GM19395 (cell line): ENCODE measurements around the gene ATP10B.

Experiments
- ATAC-seq: cut with Tn5 transposase; IDR thresholded peaks from one replicate; pipeline ENCODE4 v1.9.1; 2021; ENCODE audit warnings: mild to moderate bottlenecking, moderate library complexity; ENCODE audit not compliant: unreplicated experiment

The ATP10B gene

DNA sequence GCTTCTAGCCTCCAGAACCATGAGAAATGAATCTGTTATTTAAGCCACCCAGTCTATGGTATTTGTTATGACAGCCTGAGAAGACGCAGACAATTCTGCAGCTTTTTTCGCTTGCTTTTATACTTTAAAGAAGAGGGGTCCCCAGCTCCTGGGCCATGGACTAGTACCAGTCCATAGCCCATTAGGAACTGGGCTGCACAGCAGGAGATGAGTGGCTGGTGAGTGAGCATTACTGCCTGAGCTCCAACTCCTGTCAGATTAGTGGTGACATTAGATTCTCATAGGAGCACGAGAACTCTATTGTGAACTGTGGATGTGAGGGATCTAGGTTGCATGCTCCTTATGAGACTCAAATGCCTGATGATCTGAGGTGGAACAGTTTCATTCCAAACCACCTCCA, 278.7 kb downstream of the ATP10B start:
- ATAC-seq: no peak

DNA sequence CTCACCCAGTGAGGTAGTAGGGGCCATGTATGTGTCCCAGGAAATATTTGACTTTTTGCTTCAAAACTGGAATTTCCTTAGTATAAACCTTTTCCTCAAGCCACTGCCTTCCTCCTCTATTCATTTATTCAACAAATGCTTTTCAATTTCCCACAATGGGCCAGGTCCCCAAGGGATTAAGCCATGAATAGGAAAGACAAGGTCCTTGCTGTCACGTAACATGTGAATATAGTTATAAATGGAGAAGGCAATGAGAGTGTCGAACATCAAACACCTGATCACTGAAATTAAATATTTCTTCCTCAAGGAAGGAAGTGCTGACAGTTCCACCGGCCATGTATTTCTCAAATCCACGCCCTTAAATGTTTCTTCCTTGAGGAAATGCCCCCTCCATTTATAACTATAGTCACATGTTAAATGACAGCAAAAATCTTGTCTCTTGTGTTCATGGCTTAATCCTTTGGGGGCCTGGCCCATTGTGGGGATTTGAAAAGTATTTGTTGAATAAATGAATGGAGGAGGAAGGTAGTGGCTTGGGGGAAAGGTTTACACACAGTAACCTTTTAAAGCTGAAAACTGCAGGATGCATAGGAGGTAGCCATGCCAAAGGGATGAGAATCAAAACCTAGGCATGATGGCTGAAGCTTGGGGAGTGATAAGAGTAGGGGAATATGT, 284.8 kb downstream of the ATP10B start:
- no peak for ATAC-seq

DNA sequence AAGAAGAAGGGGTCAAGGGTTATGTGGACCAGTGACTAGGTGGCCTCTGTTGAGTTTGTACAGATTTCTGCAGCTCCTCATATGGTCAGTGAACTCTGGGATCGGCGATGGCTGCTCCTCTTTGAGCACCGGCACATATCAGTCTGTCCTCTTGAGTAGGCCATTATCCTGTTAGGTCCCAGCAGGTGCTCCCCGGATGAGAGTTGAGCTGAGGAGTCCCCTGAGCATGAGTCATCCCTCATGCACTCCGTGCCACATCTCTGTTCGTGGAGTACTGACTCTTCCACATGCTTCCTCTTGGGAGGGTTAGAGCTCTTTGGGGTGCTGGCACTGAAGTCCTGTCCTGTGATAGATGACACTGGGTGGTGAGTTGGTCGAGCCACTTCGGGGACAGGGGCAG, 286.6 kb downstream of the ATP10B start:
- ATAC-seq: no peak

DNA sequence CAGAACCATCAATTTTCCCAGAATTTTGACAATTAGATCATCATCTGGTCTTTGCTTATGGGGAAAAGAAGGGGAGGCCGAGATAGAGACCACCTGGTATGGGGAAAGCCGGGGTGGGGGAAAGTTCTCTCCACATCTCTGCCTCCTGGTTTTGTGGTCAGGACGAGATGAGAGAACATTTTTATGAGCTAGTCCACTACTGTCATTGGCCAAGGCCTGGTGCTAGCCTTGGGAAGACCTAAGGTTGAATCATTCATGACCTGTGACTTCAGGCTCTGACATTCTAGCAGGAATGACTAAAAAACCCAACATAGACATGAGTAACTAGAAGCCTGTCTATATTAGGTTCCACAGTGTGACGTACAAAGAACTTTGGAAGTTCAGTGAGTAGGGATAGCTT, 295.2 kb downstream of the ATP10B start:
- ATAC-seq: no peak

DNA sequence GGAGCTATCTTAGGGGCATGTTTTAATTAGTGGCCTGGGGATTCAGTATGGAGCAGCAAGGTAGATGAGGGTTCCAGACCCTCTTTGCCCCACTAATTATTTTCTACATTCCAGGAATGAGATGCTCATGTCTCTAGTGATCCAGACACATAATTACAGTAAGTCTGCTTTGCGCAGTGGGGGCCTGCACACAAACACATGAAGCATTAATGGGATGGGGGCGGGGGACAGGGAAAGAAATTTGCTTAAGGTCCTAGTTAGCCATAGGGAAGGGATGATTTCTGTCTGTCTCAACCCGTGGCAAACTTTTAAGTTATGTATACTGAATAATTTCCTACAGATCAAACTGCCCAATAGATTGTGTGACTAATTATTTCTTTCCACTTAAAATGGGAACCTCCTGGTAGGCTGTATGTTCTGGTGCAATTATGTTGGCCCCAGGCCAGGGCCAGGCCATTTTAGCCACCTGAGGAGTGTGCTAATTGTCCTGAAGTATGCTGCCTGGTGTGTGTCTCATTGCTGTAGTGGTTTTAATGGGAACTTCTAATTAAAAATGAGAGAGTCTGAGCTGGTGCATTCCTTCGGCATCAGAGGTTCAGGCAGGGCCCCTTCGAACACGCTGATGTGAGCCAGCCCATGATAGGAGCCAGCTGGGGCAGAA, 295.9 kb downstream of the ATP10B start:
- ATAC-seq: no peak

GRCh38 chr5:160555581-160555970, 296.4 kb downstream of the ATP10B start:
- ATAC-seq: no peak

GRCh38 chr5:160550075-160550474, 301.9 kb downstream of the ATP10B start:
- no peak for ATAC-seq

- no peak for ATAC-seq
Measured at GRCh38 chr5:160548949-160549645, 302.9 kb downstream of the ATP10B start.

GRCh38 chr5:160547872-160548271, 304.1 kb downstream of the ATP10B start:
- no peak for ATAC-seq

- no peak for ATAC-seq
Measured at GRCh38 chr5:160547061-160547460, 304.9 kb downstream of the ATP10B start.

DNA sequence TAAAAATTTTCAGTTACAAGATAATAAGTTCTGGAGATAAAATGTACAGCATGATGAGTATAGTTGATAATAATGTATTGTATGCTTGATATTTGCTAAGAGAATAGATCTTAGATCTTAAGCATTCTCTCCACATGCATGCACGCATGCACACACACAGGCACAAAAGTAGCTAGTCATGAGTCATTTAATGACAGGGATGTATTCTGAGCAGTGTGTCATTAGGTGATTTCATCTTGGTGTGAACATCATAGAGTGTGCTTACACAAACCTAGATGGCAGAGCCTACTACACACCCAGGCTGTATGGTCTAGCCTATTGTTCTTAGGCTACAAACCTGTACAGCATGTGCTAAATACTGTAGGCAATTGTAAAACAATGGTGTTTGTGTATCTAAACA, 306.2 kb downstream of the ATP10B start:
- ATAC-seq: no peak

DNA sequence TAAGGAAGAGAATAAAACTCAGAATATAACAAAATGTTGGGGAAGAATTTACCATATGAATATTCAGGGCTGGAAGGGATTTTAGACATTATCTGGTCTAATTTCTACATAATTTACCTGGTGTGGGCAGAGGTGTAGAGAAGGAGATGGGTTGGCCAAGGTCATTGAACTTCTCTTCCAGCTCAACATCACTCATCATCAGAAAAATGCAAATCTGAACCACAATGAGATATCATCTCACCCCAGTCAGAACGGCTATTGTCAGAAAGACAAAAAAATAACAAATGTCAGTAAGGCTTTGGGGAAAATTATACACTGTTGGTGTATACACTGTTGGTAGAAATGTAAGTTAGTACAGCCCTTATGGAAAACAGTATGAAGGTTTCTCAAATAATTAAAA, 308.6 kb downstream of the ATP10B start:
- ATAC-seq: no peak

DNA sequence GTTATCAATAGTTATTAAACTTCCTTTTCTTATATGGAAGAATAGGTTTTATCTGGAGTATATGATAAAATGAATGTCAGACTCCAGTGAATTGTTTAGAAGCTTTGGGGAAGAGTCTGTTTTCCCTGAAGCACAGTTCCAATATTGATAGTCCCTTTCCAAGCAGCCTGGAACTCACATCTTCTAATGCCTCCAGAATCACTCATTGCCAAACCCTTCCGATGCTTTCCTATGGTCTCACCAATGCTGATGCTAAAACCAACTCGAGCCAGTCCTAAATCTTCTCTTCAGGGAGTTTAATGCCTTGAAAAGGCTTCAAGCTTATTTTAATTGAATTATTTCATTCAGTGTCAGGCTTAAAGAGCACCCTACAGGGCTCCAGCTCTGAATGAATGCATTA, 309.2 kb downstream of the ATP10B start:
- ATAC-seq: no peak

- no peak for ATAC-seq
Measured at GRCh38 chr5:160542281-160542680, 309.7 kb downstream of the ATP10B start.

DNA sequence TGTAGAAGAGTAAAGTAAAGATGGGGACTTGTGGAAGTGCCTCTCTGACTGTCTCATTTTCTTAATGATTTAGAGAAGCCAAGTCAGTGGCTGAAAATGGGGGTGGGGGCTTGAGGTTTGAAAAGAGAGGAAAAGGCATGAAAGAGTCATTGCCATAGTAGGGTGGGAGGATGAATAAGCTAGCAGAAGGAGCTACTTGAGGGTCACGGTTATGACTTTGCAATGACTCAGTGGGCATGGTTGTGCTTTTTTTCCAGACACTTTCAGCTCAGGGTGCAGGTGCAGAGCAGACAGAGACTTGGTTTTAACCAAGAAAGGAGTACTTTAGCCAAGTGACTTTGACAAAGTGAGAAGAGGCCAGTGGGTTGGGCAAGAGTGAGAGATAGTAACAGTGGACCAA, 312.6 kb downstream of the ATP10B start:
- ATAC-seq: peak; percentile 67

DNA sequence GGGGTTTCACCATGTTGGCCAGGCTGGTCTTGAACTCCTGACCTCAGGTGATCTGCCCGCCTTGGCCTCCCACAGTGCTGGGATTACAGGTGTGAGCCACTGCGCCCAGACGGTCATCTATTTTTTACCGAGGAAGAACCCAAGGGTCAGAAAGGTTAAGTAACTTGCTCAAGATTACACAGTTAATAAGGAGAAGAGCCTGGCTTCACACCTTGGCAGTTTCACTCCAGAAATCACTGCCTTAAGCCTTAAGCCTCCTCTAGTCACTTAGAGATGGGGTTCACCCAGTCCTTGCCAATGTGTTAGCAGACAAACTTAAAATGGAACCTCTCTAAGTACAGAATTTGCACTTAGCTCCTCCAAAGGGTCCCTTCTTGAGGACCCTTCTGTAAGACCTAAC, 314.1 kb downstream of the ATP10B start:
- ATAC-seq: no peak

GRCh38 chr5:160537116-160537515, 314.9 kb downstream of the ATP10B start:
- ATAC-seq: no peak

GRCh38 chr5:160534914-160535313, 317.1 kb downstream of the ATP10B start:
- no peak for ATAC-seq

- no peak for ATAC-seq
Measured at GRCh38 chr5:160534125-160534524, 317.9 kb downstream of the ATP10B start.

- no peak for ATAC-seq
Measured at GRCh38 chr5:160525471-160526261, 326.3 kb downstream of the ATP10B start.

GRCh38 chr5:160524827-160525226, 327.2 kb downstream of the ATP10B start:
- no peak for ATAC-seq
